Dedifferentiated amniotic fluid mesenchymal stem cell (primary cell): Measurements from ENCODE around the gene PFAS.

Experiments used
- DNase-seq: peaks from one replicate; pipeline ENCODE4 v3.0.0-alpha.2; 2016; ENCODE audit errors: extremely low spot score

The PFAS gene

GRCh38 chr17:8294814-8295316 is 45.8 kb downstream of the PFAS start:
- no peak for DNase-seq

DNA sequence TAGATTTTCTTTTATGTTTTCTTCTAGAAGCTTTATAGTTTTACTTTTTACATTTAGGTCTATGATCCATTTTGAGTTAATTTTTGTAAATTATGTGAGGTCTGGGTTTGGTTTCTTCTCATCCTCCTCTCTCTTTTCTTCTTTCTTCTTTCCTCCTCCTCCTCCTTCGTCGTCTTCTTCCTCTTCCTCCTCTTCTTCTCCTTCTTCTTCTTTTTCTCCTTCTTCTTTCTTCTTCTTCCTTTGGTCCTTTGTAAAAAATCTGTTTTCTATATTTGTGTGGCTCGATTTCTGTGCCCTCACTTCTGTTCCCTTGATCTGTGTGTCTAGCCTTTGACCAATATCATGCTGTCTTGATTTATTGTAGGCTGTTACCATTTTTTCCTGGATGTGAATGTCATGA is 51.1 kb downstream of the PFAS start:
- no peak for DNase-seq

DNA sequence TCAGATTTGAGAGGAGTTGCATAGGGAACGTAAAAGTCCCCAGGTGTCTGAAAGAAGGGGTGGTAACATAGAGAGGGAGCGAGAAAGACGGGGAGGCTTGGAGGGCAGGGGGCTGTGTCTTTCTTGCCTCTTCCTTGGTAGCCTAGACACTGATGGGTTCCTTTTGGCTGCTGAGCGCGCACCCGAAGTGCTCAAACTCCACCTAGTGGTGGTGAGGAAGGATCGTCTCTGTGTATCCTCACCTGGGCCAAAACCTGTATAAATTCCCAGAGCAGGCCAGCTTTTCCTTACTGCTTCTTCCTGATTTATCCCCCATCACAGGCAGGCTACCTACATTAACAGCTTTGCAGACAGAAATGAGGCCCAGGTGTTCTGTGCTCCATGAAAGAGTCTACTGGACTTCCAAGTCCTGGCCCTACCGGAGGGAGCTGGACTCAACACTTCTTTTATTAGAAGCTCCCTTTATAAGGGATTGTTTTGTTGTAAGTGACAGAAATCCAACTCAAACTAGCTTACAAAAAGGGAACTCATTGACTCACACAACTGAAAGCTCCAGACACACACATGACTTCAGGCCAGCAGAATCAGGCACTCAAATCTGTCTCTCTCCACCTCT is 51.6 kb downstream of the PFAS start:
- DNase-seq: peak; percentile 42

- DNase-seq: no peak
These were observed 61.6 kb downstream of the PFAS start for GRCh38 chr17:8310601-8311123.

DNA sequence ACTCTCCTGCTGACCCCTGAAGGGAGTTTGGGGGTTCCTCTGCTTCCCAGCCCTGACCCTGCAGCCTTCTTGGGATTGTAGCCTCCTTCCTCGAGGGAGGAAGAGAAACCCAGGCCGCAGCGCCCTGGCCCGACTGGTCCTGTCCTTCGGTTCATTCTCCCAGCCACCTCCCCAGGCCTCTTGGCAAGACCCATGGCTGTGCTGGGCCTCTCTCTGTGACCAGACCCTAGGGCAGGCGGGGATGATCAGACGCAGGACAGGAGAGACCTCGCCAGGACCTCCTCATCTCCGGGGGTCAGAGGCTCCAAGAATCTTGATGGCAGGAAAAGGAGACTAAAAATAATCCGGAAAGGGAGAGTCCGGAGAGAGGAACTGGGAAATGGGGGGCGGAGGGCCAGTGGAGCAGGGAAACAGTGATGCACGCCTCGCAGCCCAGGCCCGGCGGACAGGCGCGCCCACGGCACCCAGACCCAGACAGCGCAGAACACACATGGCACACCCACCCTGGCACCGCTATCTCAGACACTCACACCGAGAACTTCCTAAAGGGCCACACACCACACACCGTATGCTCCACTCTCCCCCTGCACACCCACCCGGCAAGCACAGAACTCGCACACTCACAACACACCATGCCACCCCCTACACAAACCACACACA is 62.2 kb downstream of the PFAS start:
- DNase-seq: no peak

GRCh38 chr17:8312251-8312650 is 63.2 kb downstream of the PFAS start:
- no peak for DNase-seq

- no peak for DNase-seq
These were observed 63.9 kb downstream of the PFAS start for GRCh38 chr17:8312726-8313600.

GRCh38 chr17:8314797-8315763 is 66.0 kb downstream of the PFAS start:
- no peak for DNase-seq

- no peak for DNase-seq
These were observed 66.7 kb downstream of the PFAS start for GRCh38 chr17:8315764-8316217.

GRCh38 chr17:8318010-8318935 is 69.2 kb downstream of the PFAS start:
- DNase-seq: no peak
